ENCODE results near the gene TSSC4.

TSSC4 gene

DNA sequence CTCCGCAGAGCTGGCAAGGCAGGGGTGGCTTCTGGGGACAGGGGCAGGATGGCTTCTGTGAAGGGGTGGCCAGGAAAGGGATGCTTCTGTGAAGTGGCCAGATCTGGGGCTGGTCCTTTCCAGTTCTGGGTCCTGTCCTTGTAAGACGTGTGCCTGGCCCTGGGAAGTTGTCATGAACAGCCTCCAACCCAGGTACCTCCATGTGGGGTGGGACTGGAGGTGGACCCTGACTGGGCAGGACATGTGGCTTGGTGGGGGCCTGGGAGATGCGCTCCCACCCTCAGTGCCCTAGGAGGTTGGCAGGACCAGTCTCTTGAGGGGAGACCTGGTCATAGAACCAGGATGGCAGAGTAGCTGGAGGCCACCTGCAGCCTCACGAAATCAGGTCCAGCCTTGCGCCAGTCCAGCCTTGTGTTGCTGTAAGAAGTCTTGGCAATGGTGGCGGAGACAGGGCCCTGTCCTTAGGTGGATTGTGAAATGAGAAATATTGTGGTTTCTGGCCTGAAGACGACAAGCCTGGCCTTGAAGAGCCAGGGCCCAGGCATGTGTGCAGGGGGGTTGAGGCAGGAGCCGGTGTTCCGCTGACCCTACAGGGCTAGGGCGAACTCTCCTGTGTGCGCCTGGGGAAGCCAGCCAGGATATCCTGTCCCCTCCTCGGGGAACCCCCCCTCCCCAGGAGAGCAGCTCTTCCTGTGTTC lies 46.9 kb downstream of the TSSC4 start:
- Mint-ChIP-seq H3K4me3 (peak overlapping the region; percentile 16 to 51 (median 42)), H3K27ac (no peak overlapping the region), H3K36me3 (ENCODE audit: low read depth) (no peaks in the 10 kb centered on the region), H3K4me1 (peaks cover 7% of the 10 kb centered on the region), H3K27me3 (ENCODE audit: low read depth) (peaks cover 50% of the 10 kb centered on the region), H3K9me3 (peaks cover 11% of the 10 kb centered on the region)
- TF ChIP-seq, protein P1, sequence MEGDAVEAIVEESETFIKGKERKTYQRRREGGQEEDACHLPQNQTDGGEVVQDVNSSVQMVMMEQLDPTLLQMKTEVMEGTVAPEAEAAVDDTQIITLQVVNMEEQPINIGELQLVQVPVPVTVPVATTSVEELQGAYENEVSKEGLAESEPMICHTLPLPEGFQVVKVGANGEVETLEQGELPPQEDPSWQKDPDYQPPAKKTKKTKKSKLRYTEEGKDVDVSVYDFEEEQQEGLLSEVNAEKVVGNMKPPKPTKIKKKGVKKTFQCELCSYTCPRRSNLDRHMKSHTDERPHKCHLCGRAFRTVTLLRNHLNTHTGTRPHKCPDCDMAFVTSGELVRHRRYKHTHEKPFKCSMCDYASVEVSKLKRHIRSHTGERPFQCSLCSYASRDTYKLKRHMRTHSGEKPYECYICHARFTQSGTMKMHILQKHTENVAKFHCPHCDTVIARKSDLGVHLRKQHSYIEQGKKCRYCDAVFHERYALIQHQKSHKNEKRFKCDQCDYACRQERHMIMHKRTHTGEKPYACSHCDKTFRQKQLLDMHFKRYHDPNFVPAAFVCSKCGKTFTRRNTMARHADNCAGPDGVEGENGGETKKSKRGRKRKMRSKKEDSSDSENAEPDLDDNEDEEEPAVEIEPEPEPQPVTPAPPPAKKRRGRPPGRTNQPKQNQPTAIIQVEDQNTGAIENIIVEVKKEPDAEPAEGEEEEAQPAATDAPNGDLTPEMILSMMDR (IDR thresholded peaks at IDR 0.05; ENCODE audit: unreplicated experiment in 3 of 3) = no peak

DNA sequence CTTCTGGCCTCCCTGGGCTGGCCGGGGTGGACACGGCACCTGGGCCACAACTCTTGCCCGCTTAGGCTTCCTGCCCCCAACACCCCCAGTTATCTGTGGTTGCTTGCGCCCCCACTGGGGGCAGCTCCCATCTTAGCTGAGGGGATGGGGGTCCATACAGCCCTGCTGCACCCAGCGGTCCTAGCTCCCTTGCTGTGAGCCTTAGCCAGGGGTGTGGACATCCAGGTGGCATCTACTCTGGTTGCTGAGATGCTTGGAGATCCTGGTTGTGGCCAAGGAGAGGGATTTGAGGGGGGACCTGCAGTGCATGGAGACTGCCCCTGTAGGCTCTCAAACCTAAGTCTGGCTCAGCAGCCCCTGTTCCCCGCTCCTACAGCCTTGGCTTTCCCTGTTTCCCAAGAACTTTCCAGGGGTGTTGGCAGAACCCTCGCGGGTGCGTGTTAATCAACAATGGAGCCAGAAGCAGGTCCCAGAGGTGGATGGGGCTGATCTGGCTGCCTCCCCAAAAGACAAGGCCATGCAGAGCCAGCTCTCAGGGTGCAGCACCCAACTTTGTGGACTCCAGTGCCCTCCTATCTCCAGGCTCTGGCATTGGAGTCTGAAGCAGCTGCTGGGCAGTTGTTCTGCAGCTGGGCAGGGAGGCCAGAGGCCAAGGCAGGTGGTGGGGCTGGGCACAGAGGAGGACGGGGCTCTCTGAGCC lies 47.6 kb downstream of the TSSC4 start:
- peaks cover 49% of the 10 kb centered on the region for H3K27me3 Mint-ChIP-seq (ENCODE audit: low read depth)
- TF ChIP-seq, protein P1 (IDR thresholded peaks at IDR 0.05; ENCODE audit: unreplicated experiment in 3 of 3) = no peak
- H3K9me3 Mint-ChIP-seq = peaks cover 4% of the 10 kb centered on the region
- no peak overlapping the region for H3K4me3 Mint-ChIP-seq
- no peaks in the 10 kb centered on the region for H3K36me3 Mint-ChIP-seq (ENCODE audit: low read depth)
- H3K27ac Mint-ChIP-seq = no peak overlapping the region
- peaks cover 12% of the 10 kb centered on the region for H3K4me1 Mint-ChIP-seq

DNA sequence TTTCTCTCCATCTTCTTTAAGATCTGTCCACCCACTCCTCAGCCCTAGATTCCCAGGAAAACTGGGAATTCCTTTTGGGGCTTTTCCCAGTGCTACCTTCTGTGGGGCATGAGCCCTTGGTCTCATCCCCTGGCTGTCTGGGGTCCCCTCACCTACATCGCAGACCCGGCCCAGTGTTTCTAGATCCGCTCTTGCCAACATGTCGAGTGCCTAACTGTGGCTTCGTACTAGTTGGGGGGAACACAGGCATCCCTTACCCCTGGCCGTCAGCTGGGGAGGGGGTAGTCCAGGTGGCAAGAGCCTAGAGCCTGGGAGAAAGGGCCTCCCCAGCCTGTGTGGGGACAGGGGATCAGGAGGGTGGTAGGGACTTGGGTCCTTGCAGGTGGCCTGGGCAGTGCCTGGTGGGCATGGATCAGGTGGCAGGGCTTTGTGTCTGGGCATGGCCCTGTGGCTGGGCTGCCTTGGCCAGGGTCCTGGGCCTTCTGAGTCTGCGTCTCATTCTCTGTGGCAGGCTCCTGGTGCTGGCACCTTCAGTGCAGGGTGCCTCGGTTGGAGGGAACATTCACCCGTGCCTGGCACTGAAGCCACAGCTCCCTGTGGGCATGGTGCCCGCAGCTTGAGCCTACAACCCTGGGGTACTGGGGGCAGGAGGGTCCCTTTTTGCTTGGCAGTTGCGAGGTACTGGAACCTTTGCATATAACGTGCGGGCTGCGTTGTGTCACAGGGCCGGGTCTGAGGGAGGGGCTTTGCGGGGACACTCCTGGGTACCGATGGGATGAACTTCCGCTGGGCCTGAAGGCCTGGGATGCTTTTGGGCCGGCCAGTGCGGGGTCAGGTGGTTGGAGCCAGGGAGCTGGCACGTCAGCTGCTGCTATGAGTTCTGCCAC lies 48.4 kb downstream of the TSSC4 start:
- Mint-ChIP-seq H3K27ac (no peak overlapping the region), H3K27me3 (ENCODE audit: low read depth) (peaks cover 43% of the 10 kb centered on the region), H3K4me3 (peak overlapping the region in 2 of 3 experiments; percentile 53 to 63), H3K9me3 (no peaks in the 10 kb centered on the region), H3K36me3 (ENCODE audit: low read depth) (no peaks in the 10 kb centered on the region), H3K4me1 (peaks cover 12% of the 10 kb centered on the region)
- TF ChIP-seq, protein P1 (IDR thresholded peaks at IDR 0.05; ENCODE audit: unreplicated experiment in 3 of 3) = no peak

DNA sequence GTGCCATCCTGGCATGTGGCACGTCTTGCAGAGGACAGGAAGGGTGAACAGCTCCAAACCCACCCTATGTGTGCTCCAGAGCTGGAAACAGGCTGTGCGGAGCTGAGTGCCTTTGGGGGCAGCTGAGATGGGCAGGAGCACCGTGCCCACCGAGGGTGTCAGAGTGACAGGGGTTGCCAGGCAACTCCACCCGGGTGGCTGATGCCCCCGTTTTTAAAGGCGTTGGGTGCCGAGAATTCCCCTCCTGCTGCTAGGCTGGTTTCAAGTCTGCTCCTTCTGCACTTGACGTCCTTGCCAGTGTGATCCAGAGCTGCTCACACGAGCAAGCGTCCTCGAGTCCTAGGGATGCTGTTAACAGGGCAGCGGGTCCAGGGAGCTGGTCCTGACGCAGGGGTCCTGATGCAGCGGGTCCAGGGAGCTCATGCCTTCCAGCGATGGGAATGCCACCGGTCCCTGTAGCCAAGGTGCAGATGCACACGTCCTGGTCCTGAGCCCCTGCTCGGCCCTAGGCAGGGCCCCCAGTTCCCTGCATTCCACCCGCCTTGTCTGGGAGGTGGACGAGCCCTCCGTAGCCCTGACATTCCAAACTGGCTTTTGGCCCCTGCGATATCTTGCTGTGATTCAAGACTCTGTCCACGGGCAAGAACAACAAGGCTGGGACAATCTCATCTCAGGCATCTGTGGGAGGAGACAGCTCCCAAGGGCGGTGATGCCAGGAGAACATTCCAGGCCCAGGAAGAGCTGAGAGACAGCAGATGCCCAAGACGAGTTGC lies 49.2 kb downstream of the TSSC4 start:
- Mint-ChIP-seq H3K27ac (no peak overlapping the region), H3K9me3 (no peaks in the 10 kb centered on the region), H3K4me3 (no peak overlapping the region), H3K36me3 (ENCODE audit: low read depth) (no peaks in the 10 kb centered on the region), H3K27me3 (ENCODE audit: low read depth) (peaks cover 43% of the 10 kb centered on the region), H3K4me1 (peaks cover 12% of the 10 kb centered on the region)
- TF ChIP-seq, protein P1 (IDR thresholded peaks at IDR 0.05; ENCODE audit: unreplicated experiment in 3 of 3) = no peak

DNA sequence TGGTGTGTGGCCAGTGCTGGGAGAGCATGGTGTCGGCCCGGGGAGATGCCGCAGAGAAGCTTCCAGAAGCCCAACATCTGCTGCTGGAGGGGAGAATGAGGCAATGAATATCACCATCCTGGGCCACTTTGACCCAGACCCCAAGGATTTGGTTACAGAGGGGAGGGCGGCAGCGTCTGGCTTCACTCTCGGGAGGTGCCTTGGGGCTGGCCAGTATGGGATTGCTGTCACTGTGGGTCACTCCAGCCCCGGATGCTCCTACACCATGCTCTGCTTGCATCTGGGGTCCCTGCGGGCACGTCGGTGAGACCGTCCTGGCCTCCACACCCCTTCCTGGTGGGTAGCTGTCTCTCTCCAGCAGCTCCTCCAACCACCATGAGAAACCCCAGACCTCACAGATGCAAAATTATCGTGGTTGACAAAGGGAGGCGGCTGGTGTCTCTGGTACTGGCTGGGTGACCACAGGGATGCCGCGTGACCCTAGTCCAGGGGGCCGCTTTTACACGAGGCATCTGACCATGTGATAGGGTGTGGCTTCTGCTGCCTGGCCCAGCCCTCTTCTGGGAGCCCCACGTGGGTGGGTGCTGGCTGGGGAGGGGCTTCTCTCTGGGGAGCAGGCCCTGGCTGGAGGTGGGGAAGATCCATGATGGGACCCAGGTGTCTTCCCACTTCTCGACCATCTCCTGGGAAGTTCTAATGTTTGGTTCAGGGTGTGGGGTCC lies 49.9 kb downstream of the TSSC4 start:
- no peak overlapping the region for H3K4me3 Mint-ChIP-seq
- no peak overlapping the region for H3K27ac Mint-ChIP-seq
- H3K4me1 Mint-ChIP-seq = peaks cover 12% of the 10 kb centered on the region
- no peaks in the 10 kb centered on the region for H3K36me3 Mint-ChIP-seq (ENCODE audit: low read depth)
- TF ChIP-seq, protein P1 (IDR thresholded peaks at IDR 0.05; ENCODE audit: unreplicated experiment in 3 of 3) = no peak
- H3K9me3 Mint-ChIP-seq = peaks cover 3% of the 10 kb centered on the region
- peaks cover 38% of the 10 kb centered on the region for H3K27me3 Mint-ChIP-seq (ENCODE audit: low read depth)
